Caco-2 (cell line): ENCODE data around the gene KLK10. TPM values are rescaled to one million over a fixed set of nuclear protein-coding genes. Genes with fewer than 3 reads are reported as not detected.
A peak's percentile ranks its signal among the peaks of the same experiment; 100 is the strongest.

Experiments
- BruUV-seq: library from RNA; stranded (reverse); fragments of 400-500 nt; replicated peaks from 2 replicates; lab custom pipeline; 2021; lab: Mats Ljungman, UMichigan
- CTCF ChIA-PET: fragments of 300-600 bp; sonication (Branson Sonifier 250); formaldehyde crosslinking; loops from one replicate; lab custom pipeline; 2022; ENCODE audit warnings: antibody characterized with exemption; lab: Charles Lee
- POLR2A ChIA-PET: fragments of 300-600 bp; sonication (Branson Sonifier 250); formaldehyde crosslinking; loops from one replicate; lab custom pipeline; 2022; ENCODE audit warnings: antibody characterized with exemption; lab: Charles Lee
- DNase-seq, 2 experiments: peaks; one replicate each; pipeline versions ENCODE4 v3.0.0 to v3.0.0-alpha.2; 2020 to 2022
- H3K27me3 ChIP-seq: replicated peaks from 2 replicates; pipeline ENCODE4 v1.6.0; 2011; ENCODE audit warnings: low read length; ENCODE audit not compliant: control insufficient read depth, insufficient read depth
- H3K36me3 ChIP-seq: 2 replicates; pipeline ENCODE4 v1.5.1; 2011; ENCODE audit warnings: low read length; ENCODE audit not compliant: control insufficient read depth, insufficient read depth
- H3K4me1 ChIP-seq: fragments of 250-450 bp; sonication (Bioruptor Pico); 2 replicates; pipeline ENCODE4 v1.5.1; 2020; ENCODE audit warnings: mild to moderate bottlenecking
- H3K4me3 ChIP-seq: 2 replicates; pipeline ENCODE4 v1.5.1; 2011; ENCODE audit warnings: low read depth, mild to moderate bottlenecking, control low read depth, low read length
- H3K9me3 ChIP-seq: fragments of 250-450 bp; sonication (Bioruptor Pico); 2 replicates; pipeline ENCODE4 v1.5.1; 2020; ENCODE audit warnings: mild to moderate bottlenecking, moderate library complexity
- H3K27ac Mint-ChIP-seq: one replicate; pipeline ENCODE4 v1.8.0; 2022; ENCODE audit warnings: mixed read lengths; ENCODE audit not compliant: unreplicated experiment
- H3K27me3 Mint-ChIP-seq: one replicate; pipeline ENCODE4 v1.8.0; 2022; ENCODE audit warnings: mixed read lengths; ENCODE audit not compliant: insufficient read depth, unreplicated experiment
- H3K36me3 Mint-ChIP-seq: one replicate; pipeline ENCODE4 v1.8.0; 2022; ENCODE audit warnings: mild to moderate bottlenecking, mixed read lengths; ENCODE audit not compliant: insufficient read depth, unreplicated experiment
- H3K4me1 Mint-ChIP-seq: one replicate; pipeline ENCODE4 v1.8.0; 2022; ENCODE audit warnings: low read depth, mixed read lengths; ENCODE audit not compliant: unreplicated experiment
- H3K4me3 Mint-ChIP-seq: one replicate; pipeline ENCODE4 v1.8.0; 2022; ENCODE audit warnings: mild to moderate bottlenecking, moderate library complexity, mixed read lengths; ENCODE audit not compliant: unreplicated experiment
- H3K9me3 Mint-ChIP-seq: one replicate; pipeline ENCODE4 v1.8.0; 2022; ENCODE audit warnings: mixed read lengths; ENCODE audit not compliant: unreplicated experiment
- CTCF ChIP-seq, 2 experiments: fragments of 200-600 bp in 1 of 2; IDR thresholded peaks; 1 replicate in 1 of 2; 2 replicates in 1 of 2; pipeline versions ENCODE4 v1.5.1 to v1.8.0; 2011 to 2022; ENCODE audit warnings: antibody characterized with exemption in 1 of 2, control low read depth in 1 of 2, inconsistent platforms in 1 of 2, low read depth in 1 of 2, low read length in 1 of 2, mild to moderate bottlenecking in 1 of 2, moderate library complexity in 1 of 2; ENCODE audit not compliant: insufficient read depth in 1 of 2, severe bottlenecking in 1 of 2, unreplicated experiment in 1 of 2
- intact Hi-C: fragments of 100-400 bp; cut with micrococcal nuclease; formaldehyde crosslinking; loops from one replicate; pipeline ENCODE4 v1.10.0; 2022; ENCODE audit not compliant: unreplicated experiment
- total RNA-seq: library from RNA; stranded (reverse); gene quantifications from 2 replicates; pipeline ENCODE4 v1.2.3, GENCODE V29; 2022

Gene KLK10
- total RNA-seq, 1 experiment from 2014 or later = not detected

- H3K36me3 Mint-ChIP-seq = no peaks in the 10 kb centered on the region
- Histone ChIP-seq H3K36me3 (no peaks in the 10 kb centered on the region), H3K4me1 (0 out of 2 replicates have a peak, but pooled peaks cover 4% of the 10 kb centered on the region), H3K9me3 (no peaks in the 10 kb centered on the region), H3K4me3 (no peak overlapping the region), H3K27me3 (peaks cover 5% of the 10 kb centered on the region)
- no peaks in the 10 kb centered on the region for H3K9me3 Mint-ChIP-seq
- peaks cover 27% of the 10 kb centered on the region for H3K27me3 Mint-ChIP-seq
- BruUV-seq = no TSS peak
- peak; percentile 41 to 42 for TF ChIP-seq CTCF (IDR thresholded peaks at IDR 0.05; ENCODE audit: insufficient read depth in 1 of 2, low read depth in 1 of 2, low read length in 1 of 2, severe bottlenecking in 1 of 2, unreplicated experiment in 1 of 2)
- H3K27ac Mint-ChIP-seq = no peak overlapping the region
- no peaks in the 10 kb centered on the region for H3K4me1 Mint-ChIP-seq
- ChIA-PET CTCF (interaction anchor here (0.6 to 1.0 kb wide), 3 partner anchors 16 to 177 kb away, joined by 3 to 4 read pairs (median 3); no protein-coding TSS in a partner anchor), POLR2A (no interaction called here)
- intact Hi-C loops = no loop called here
- peak overlapping the region; percentile 59 for H3K4me3 Mint-ChIP-seq
- peak; percentile 52 to 54 for DNase-seq
Observed at GRCh38 chr19:51016798-51017683, 2.5 kb downstream of the KLK10 start.

GRCh38 chr19:51015691-51016267 lies 3.7 kb downstream of the KLK10 start:
- TF ChIP-seq CTCF (IDR thresholded peaks at IDR 0.05; ENCODE audit: insufficient read depth in 1 of 2, low read depth in 1 of 2, low read length in 1 of 2, severe bottlenecking in 1 of 2, unreplicated experiment in 1 of 2) = no peak
- Histone ChIP-seq H3K9me3 (no peaks in the 10 kb centered on the region), H3K36me3 (no peaks in the 10 kb centered on the region), H3K4me3 (no peak overlapping the region), H3K27me3 (peaks cover 5% of the 10 kb centered on the region), H3K4me1 (0 out of 2 replicates have a peak, but pooled peaks cover 4% of the 10 kb centered on the region)
- H3K4me3 Mint-ChIP-seq = no peak overlapping the region
- POLR2A ChIA-PET = no interaction called here
- H3K4me1 Mint-ChIP-seq = no peaks in the 10 kb centered on the region
- peaks cover 28% of the 10 kb centered on the region for H3K27me3 Mint-ChIP-seq
- no peaks in the 10 kb centered on the region for H3K9me3 Mint-ChIP-seq
- BruUV-seq = no TSS peak
- H3K27ac Mint-ChIP-seq = no peak overlapping the region
- H3K36me3 Mint-ChIP-seq = no peaks in the 10 kb centered on the region
- CTCF ChIA-PET = no interaction called here
- DNase-seq = no peak
- intact Hi-C loops = no loop called here

- intact Hi-C loops = no loop called here
- TF ChIP-seq CTCF (IDR thresholded peaks at IDR 0.05; ENCODE audit: insufficient read depth in 1 of 2, low read depth in 1 of 2, low read length in 1 of 2, severe bottlenecking in 1 of 2, unreplicated experiment in 1 of 2) = no peak
- BruUV-seq = no TSS peak
- Mint-ChIP-seq H3K27me3 (peaks cover 33% of the 10 kb centered on the region), H3K27ac (no peak overlapping the region), H3K36me3 (no peaks in the 10 kb centered on the region), H3K9me3 (no peaks in the 10 kb centered on the region), H3K4me3 (no peak overlapping the region), H3K4me1 (no peaks in the 10 kb centered on the region)
- POLR2A ChIA-PET = no interaction called here
- 0 out of 2 replicates have a peak, but pooled peaks cover 3% of the 10 kb centered on the region for H3K4me1 ChIP-seq
- no peak overlapping the region for H3K4me3 ChIP-seq
- no peaks in the 10 kb centered on the region for H3K9me3 ChIP-seq
- no peaks in the 10 kb centered on the region for H3K36me3 ChIP-seq
- H3K27me3 ChIP-seq = peaks cover 3% of the 10 kb centered on the region
- no peak for DNase-seq
- CTCF ChIA-PET = no interaction called here
Observed at GRCh38 chr19:51014242-51014641, 5.3 kb downstream of the KLK10 start.
